K562 (cell line): Measurements from ENCODE around the gene VWC2.

Experiments used
- ARNT ChIP-seq, 2 experiments: fragments of 450-650 bp; IDR thresholded peaks; 2 replicates each; pipeline ENCODE4 v1.6.1; 2016; ENCODE audit warnings: mild to moderate bottlenecking in 1 of 2
- MAZ ChIP-seq, 2 experiments: fragments of 450-650 bp in 1 of 2; sonication (generic) in 1 of 2; formaldehyde crosslinking; IDR thresholded peaks in 1 of 2; conservative IDR thresholded peaks in 1 of 2; 2 replicates each; pipeline versions ENCODE4 v1.4.0 to v1.5.0; 2020; ENCODE audit warnings: mild to moderate bottlenecking in 1 of 2, missing genetic modification reagents in 1 of 2
- NFIC ChIP-seq: fragments of 450-650 bp; IDR thresholded peaks from 2 replicates; pipeline ENCODE4 v1.6.1; 2017; ENCODE audit warnings: mild to moderate bottlenecking, inconsistent platforms
- TAF1 ChIP-seq: IDR thresholded peaks from 2 replicates; pipeline ENCODE4 v1.6.1; 2011; ENCODE audit warnings: mild to moderate bottlenecking, low read length, moderate library complexity; ENCODE audit not compliant: insufficient read depth, control insufficient read depth, severe bottlenecking; ENCODE audit errors: extremely low read depth
- TF ChIP-seq, protein P1 (sequence below): sonication (generic); formaldehyde crosslinking; IDR thresholded peaks from 2 replicates; pipeline ENCODE4 v1.9.0; 2022; ENCODE audit warnings: mild to moderate bottlenecking, missing genetic modification reagents
- TF ChIP-seq, protein P2 (sequence below), 3 experiments: IDR thresholded peaks in 2 of 3; conservative IDR thresholded peaks in 1 of 3; 2 replicates each; pipeline ENCODE4 v1.5.1; 2011 to 2012; ENCODE audit warnings: low read length in 3 of 3, mild to moderate bottlenecking in 3 of 3, control low read depth in 2 of 3, improper control_type of control experiment in 1 of 3, inconsistent platforms in 1 of 3, low read depth in 1 of 3, mixed read lengths in 1 of 3, moderate library complexity in 1 of 3; ENCODE audit not compliant: insufficient read depth in 2 of 3
- TF ChIP-seq, protein P3 (sequence below): sonication (generic); formaldehyde crosslinking; IDR thresholded peaks from 2 replicates; pipeline ENCODE4 v1.8.1; 2023; ENCODE audit warnings: mild to moderate bottlenecking, missing genetic modification reagents

DNA sequence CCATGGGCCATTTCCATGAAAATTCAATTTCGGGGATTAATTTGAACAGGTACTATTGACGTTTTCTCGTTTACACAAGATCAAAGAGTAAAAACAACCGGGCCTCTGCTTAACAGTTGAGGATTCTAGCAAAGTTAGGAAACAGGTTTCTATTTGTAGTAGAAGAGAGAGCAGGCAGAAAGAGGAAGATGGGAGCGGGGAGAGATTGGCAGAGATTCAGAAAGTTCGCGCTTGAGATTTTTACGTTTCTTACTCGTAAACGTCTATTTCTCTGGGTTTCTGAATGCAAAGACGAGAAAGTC, 571 bp upstream of the VWC2 start:
- TF ChIP-seq NFIC (no peak), TAF1 (no peak), ARNT (IDR thresholded peaks at IDR 0.05) (no peak), MAZ (CRISPR knock-in tag; conservative IDR thresholded peaks at IDR 0.05 in 1 of 2, IDR thresholded peaks at IDR 0.05 in 1 of 2) (no peak)
- TF ChIP-seq, protein P1, sequence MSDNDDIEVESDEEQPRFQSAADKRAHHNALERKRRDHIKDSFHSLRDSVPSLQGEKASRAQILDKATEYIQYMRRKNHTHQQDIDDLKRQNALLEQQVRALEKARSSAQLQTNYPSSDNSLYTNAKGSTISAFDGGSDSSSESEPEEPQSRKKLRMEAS (CRISPR knock-in tag) = no peak
- TF ChIP-seq, protein P2, sequence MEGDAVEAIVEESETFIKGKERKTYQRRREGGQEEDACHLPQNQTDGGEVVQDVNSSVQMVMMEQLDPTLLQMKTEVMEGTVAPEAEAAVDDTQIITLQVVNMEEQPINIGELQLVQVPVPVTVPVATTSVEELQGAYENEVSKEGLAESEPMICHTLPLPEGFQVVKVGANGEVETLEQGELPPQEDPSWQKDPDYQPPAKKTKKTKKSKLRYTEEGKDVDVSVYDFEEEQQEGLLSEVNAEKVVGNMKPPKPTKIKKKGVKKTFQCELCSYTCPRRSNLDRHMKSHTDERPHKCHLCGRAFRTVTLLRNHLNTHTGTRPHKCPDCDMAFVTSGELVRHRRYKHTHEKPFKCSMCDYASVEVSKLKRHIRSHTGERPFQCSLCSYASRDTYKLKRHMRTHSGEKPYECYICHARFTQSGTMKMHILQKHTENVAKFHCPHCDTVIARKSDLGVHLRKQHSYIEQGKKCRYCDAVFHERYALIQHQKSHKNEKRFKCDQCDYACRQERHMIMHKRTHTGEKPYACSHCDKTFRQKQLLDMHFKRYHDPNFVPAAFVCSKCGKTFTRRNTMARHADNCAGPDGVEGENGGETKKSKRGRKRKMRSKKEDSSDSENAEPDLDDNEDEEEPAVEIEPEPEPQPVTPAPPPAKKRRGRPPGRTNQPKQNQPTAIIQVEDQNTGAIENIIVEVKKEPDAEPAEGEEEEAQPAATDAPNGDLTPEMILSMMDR (IDR thresholded peaks at IDR 0.05 in 2 of 3, conservative IDR thresholded peaks at IDR 0.05 in 1 of 3; ENCODE audit: insufficient read depth in 2 of 3, low read depth in 1 of 3, low read length in 3 of 3) = no peak
- TF ChIP-seq, protein P3, sequence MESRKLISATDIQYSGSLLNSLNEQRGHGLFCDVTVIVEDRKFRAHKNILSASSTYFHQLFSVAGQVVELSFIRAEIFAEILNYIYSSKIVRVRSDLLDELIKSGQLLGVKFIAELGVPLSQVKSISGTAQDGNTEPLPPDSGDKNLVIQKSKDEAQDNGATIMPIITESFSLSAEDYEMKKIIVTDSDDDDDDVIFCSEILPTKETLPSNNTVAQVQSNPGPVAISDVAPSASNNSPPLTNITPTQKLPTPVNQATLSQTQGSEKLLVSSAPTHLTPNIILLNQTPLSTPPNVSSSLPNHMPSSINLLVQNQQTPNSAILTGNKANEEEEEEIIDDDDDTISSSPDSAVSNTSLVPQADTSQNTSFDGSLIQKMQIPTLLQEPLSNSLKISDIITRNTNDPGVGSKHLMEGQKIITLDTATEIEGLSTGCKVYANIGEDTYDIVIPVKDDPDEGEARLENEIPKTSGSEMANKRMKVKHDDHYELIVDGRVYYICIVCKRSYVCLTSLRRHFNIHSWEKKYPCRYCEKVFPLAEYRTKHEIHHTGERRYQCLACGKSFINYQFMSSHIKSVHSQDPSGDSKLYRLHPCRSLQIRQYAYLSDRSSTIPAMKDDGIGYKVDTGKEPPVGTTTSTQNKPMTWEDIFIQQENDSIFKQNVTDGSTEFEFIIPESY = no peak
